Measurements from ENCODE around the gene ZNF512B. TPM values are rescaled to one million over a fixed set of nuclear protein-coding genes. Genes with fewer than 3 reads are reported as not detected.

ZNF512B gene
- total and polyA plus RNA-seq, 2 donors (not counting 3 experiments of a cell fraction or from before 2014, with no cell fraction given) = 8.7 to 30.0 TPM

GRCh38 chr20:63919130-63919529, 50.6 kb downstream of the ZNF512B start:
- Histone ChIP-seq H3K4me2 (ENCODE audit: insufficient read depth, low read length) (no peak overlapping the region), H3K79me2 (ENCODE audit: control insufficient read depth, insufficient read depth, low read length) (peaks cover 79% of the 10 kb centered on the region), H3K9me1 (replicated peaks; ENCODE audit: control insufficient read depth, extremely low read depth, insufficient read depth, low read length) (no peaks in the 10 kb centered on the region), H3K27me3 (ENCODE audit: control insufficient read depth in 2 of 2, insufficient read depth in 2 of 2, low read length in 2 of 2) (no peaks in the 10 kb centered on the region), H3K36me3 (ENCODE audit: control insufficient read depth in 2 of 2, extremely low read depth in 1 of 2, insufficient read depth in 2 of 2, low read length in 2 of 2) (peaks cover 0 to 9% of the 10 kb centered on the region in 2 experiments), H3K4me3 (replicated peaks in 1 of 3; ENCODE audit: insufficient read depth in 1 of 3, low read depth in 1 of 3, low read length in 3 of 3) (no peak overlapping the region), H4K20me1 (replicated peaks; ENCODE audit: control insufficient read depth, extremely low read depth, insufficient read depth, low read length) (peaks cover 1% of the 10 kb centered on the region), H3K9ac (replicated peaks; ENCODE audit: extremely low read depth, insufficient read depth, low read length) (no peak overlapping the region), H3K4me1 (ENCODE audit: control insufficient read depth, extremely low read depth, insufficient read depth, low read length) (no peaks in the 10 kb centered on the region), H3K9me3 (replicated peaks; ENCODE audit: control insufficient read depth, insufficient read depth, low read length) (no peaks in the 10 kb centered on the region), H3K27ac (ENCODE audit: insufficient read depth, low read depth, low read length) (no peak overlapping the region), H2AFZ (ENCODE audit: low read depth, low read length) (no peak overlapping the region)
- DNase-seq (ENCODE audit: low read depth, low spot score) = no peak
- BruUV-seq (replicated peaks) = no TSS peak
- no peak for FAIRE-seq
- POLR2A ChIA-PET = no interaction called here
- intact Hi-C loops (cut with micrococcal nuclease) = no loop called here
- dilution Hi-C loops (cut with MboI; ENCODE audit: extremely low pct_ligation_motif_present, low sequenced_read_pairs) = no loop called here
- TF ChIP-seq MYC (IDR thresholded peaks at IDR 0.05; ENCODE audit: low read depth, low read length) (no peak), POLR2A (IDR thresholded peaks at IDR 0.05; ENCODE audit: low read depth, low read length) (no peak)
- TF ChIP-seq, protein P1, sequence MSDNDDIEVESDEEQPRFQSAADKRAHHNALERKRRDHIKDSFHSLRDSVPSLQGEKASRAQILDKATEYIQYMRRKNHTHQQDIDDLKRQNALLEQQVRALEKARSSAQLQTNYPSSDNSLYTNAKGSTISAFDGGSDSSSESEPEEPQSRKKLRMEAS (IDR thresholded peaks at IDR 0.05; ENCODE audit: insufficient read depth, insufficient read length) = no peak
- CTCF ChIA-PET = interaction anchor here (1.1 kb wide), 1 partner anchor 13 kb away, joined by 3 read pairs; no protein-coding TSS in a partner anchor

GRCh38 chr20:63917811-63918210, 51.9 kb downstream of the ZNF512B start:
- CTCF ChIA-PET = interaction anchor here (0.7 to 1.7 kb wide), 4 partner anchors 16 to 56 kb away, joined by 3 to 5 read pairs (median 4); no protein-coding TSS in a partner anchor
- no peak overlapping the region for H3K27ac ChIP-seq (ENCODE audit: insufficient read depth, low read depth, low read length)
- TF ChIP-seq FOS (IDR thresholded peaks at IDR 0.05; ENCODE audit: borderline replicate concordance, insufficient read depth, low read length) (no peak), MYC (IDR thresholded peaks at IDR 0.05; ENCODE audit: low read depth, low read length) (no peak), POLR2A (IDR thresholded peaks at IDR 0.05; ENCODE audit: low read depth, low read length) (no peak), EZH2 (IDR thresholded peaks at IDR 0.05; ENCODE audit: borderline replicate concordance, low read depth, low read length, severe bottlenecking) (no peak), GATA2 (IDR thresholded peaks at IDR 0.05; ENCODE audit: insufficient read depth, insufficient read length, low read depth, low read length) (no peak), POLR2AphosphoS5 (IDR thresholded peaks at IDR 0.05; ENCODE audit: insufficient read depth, low read depth, low read length) (no peak), JUN (IDR thresholded peaks at IDR 0.05; ENCODE audit: borderline replicate concordance, insufficient read depth, insufficient read length, low read depth) (no peak)
- TF ChIP-seq, protein P1 (IDR thresholded peaks at IDR 0.05; ENCODE audit: insufficient read depth, insufficient read length) = no peak
- TF ChIP-seq, protein P2, sequence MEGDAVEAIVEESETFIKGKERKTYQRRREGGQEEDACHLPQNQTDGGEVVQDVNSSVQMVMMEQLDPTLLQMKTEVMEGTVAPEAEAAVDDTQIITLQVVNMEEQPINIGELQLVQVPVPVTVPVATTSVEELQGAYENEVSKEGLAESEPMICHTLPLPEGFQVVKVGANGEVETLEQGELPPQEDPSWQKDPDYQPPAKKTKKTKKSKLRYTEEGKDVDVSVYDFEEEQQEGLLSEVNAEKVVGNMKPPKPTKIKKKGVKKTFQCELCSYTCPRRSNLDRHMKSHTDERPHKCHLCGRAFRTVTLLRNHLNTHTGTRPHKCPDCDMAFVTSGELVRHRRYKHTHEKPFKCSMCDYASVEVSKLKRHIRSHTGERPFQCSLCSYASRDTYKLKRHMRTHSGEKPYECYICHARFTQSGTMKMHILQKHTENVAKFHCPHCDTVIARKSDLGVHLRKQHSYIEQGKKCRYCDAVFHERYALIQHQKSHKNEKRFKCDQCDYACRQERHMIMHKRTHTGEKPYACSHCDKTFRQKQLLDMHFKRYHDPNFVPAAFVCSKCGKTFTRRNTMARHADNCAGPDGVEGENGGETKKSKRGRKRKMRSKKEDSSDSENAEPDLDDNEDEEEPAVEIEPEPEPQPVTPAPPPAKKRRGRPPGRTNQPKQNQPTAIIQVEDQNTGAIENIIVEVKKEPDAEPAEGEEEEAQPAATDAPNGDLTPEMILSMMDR (IDR thresholded peaks at IDR 0.05; ENCODE audit: extremely low read depth in 1 of 2, insufficient read depth in 1 of 2, low read depth in 1 of 2, low read length in 2 of 2) = no peak
- H3K4me3 ChIP-seq (replicated peaks in 1 of 3; ENCODE audit: insufficient read depth in 1 of 3, low read depth in 1 of 3, low read length in 3 of 3) = no peak overlapping the region
- no peaks in the 10 kb centered on the region for H3K4me1 ChIP-seq (ENCODE audit: control insufficient read depth, extremely low read depth, insufficient read depth, low read length)
- FAIRE-seq = no peak
- no peaks in the 10 kb centered on the region for H3K9me3 ChIP-seq (replicated peaks; ENCODE audit: control insufficient read depth, insufficient read depth, low read length)
- peaks cover 0 to 9% of the 10 kb centered on the region in 2 experiments for H3K36me3 ChIP-seq (ENCODE audit: control insufficient read depth in 2 of 2, extremely low read depth in 1 of 2, insufficient read depth in 2 of 2, low read length in 2 of 2)
- no peak for DNase-seq (ENCODE audit: low read depth, low spot score)
- H4K20me1 ChIP-seq (replicated peaks; ENCODE audit: control insufficient read depth, extremely low read depth, insufficient read depth, low read length) = no peaks in the 10 kb centered on the region
- POLR2A ChIA-PET = no interaction called here
- H3K9ac ChIP-seq (replicated peaks; ENCODE audit: extremely low read depth, insufficient read depth, low read length) = no peak overlapping the region
- no peak overlapping the region for H2AFZ ChIP-seq (ENCODE audit: low read depth, low read length)
- peaks cover 82% of the 10 kb centered on the region for H3K79me2 ChIP-seq (ENCODE audit: control insufficient read depth, insufficient read depth, low read length)
- H3K27me3 ChIP-seq (ENCODE audit: control insufficient read depth in 2 of 2, insufficient read depth in 2 of 2, low read length in 2 of 2) = no peaks in the 10 kb centered on the region
- no peaks in the 10 kb centered on the region for H3K9me1 ChIP-seq (replicated peaks; ENCODE audit: control insufficient read depth, extremely low read depth, insufficient read depth, low read length)
- BruUV-seq (replicated peaks) = no TSS peak
- dilution Hi-C loops (cut with MboI; ENCODE audit: extremely low pct_ligation_motif_present, low sequenced_read_pairs) (no loop called here), intact Hi-C loops (cut with micrococcal nuclease) (no loop called here)
- H3K4me2 ChIP-seq (ENCODE audit: insufficient read depth, low read length) = no peak overlapping the region

Data from endothelial cell of umbilical vein (primary cell).